Transverse colon (tissue), 4 donors: Measurements from ENCODE around the gene EFCAB9.
"Not testable (repeated sequence)": the region's sequence is repeated elsewhere in the genome, so short reads cannot be mapped to it uniquely, and the experiment has no call there.

ENCODE experiments used
- CTCF ChIP-seq, 5 experiments: fragments of 200-600 bp in 3 of 5; fragments of 450-650 bp in 2 of 5; sonication (generic) in 3 of 5; IDR thresholded peaks; 1 replicate in 2 of 5; 2 replicates in 3 of 5; pipeline ENCODE4 v1.5.1; 2016 to 2017; ENCODE audit warnings: antibody characterized with exemption in 5 of 5, inconsistent platforms in 3 of 5, mild to moderate bottlenecking in 2 of 5, moderate library complexity in 1 of 5
- EP300 ChIP-seq: sonication (generic); formaldehyde crosslinking; IDR thresholded peaks from one replicate; pipeline ENCODE4 v1.6.1; 2017; ENCODE audit warnings: antibody characterized with exemption, low read depth
- POLR2A ChIP-seq: fragments of 450-650 bp; IDR thresholded peaks from one replicate; pipeline ENCODE4 v1.6.1; 2016; ENCODE audit warnings: antibody characterized with exemption, mild to moderate bottlenecking, moderate library complexity
- POLR2AphosphoS5 ChIP-seq, 3 donors: sonication (generic); formaldehyde crosslinking; IDR thresholded peaks; one replicate each; pipeline ENCODE4 v1.6.1; 2016; ENCODE audit warnings: antibody characterized with exemption in 3 of 3

- TF ChIP-seq EP300; CTCF (IDR thresholded peaks at IDR 0.05); POLR2A; POLR2AphosphoS5 (IDR thresholded peaks at IDR 0.05): not testable (repeated sequence)
These were observed 12.0 kb downstream of the EFCAB9 start for GRCh38 chr5:172205984-172206383.
